HepG2 (cell line): ENCODE results near the gene PAK1. TPM values are rescaled to one million over a fixed set of nuclear protein-coding genes. Genes with fewer than 3 reads are reported as not detected.

Experiments
- GATA4 ChIP-seq: sonication (generic); IDR thresholded peaks from 2 replicates; pipeline ENCODE4 v1.6.1; 2016; ENCODE audit warnings: antibody characterized with exemption, low read depth, borderline replicate concordance
- GATAD2A ChIP-seq: IDR thresholded peaks from 2 replicates; pipeline ENCODE4 v1.6.1; 2016
- KDM6A ChIP-seq: IDR thresholded peaks from 2 replicates; pipeline ENCODE4 v1.6.1; 2016; ENCODE audit warnings: low read depth
- KLF13 ChIP-seq: sonication (generic); formaldehyde crosslinking; IDR thresholded peaks from 2 replicates; pipeline ENCODE4 v1.4.0; 2020; ENCODE audit warnings: mild to moderate bottlenecking, missing genetic modification reagents
- KLF6 ChIP-seq: IDR thresholded peaks from 2 replicates; pipeline ENCODE4 v1.8.0; 2016; ENCODE audit warnings: missing biosample characterization, missing genetic modification reagents
- PAX8 ChIP-seq: sonication (generic); formaldehyde crosslinking; IDR thresholded peaks from 2 replicates; pipeline ENCODE4 v1.8.0; 2022; ENCODE audit warnings: mild to moderate bottlenecking, missing genetic modification reagents, borderline replicate concordance
- RERE ChIP-seq: IDR thresholded peaks from 2 replicates; pipeline ENCODE4 v1.6.1; 2016; ENCODE audit warnings: low read depth, missing genetic modification reagents, missing compliant biosample characterization
- RXRB ChIP-seq: IDR thresholded peaks from 2 replicates; pipeline ENCODE4 v1.6.1; 2016; ENCODE audit warnings: borderline replicate concordance, missing genetic modification reagents, missing compliant biosample characterization
- SRSF4 ChIP-seq: fragments of 200-400 bp; formaldehyde crosslinking; IDR thresholded peaks from one replicate; pipeline ENCODE4 v1.6.1; 2018; ENCODE audit warnings: mild to moderate bottlenecking, low read depth, low read length, moderate library complexity; ENCODE audit not compliant: poor library complexity, severe bottlenecking
- TEAD3 ChIP-seq: optimal IDR thresholded peaks from 2 replicates; pipeline ENCODE3; 2016; ENCODE audit warnings: borderline replicate concordance
- ZFP82 ChIP-seq: sonication (generic); formaldehyde crosslinking; IDR thresholded peaks from 2 replicates; pipeline ENCODE4 v1.5.1; 2020; ENCODE audit warnings: mild to moderate bottlenecking, missing genetic modification reagents, borderline replicate concordance
- ZMAT3 ChIP-seq: sonication (generic); formaldehyde crosslinking; conservative IDR thresholded peaks from 2 replicates; pipeline ENCODE4 v1.7.0; 2021; ENCODE audit warnings: missing genetic modification reagents
- ZNF414 ChIP-seq: sonication (generic); formaldehyde crosslinking; IDR thresholded peaks from 2 replicates; pipeline ENCODE4 v1.5.0; 2020; ENCODE audit warnings: missing genetic modification reagents
- ZNF44 ChIP-seq: sonication (generic); formaldehyde crosslinking; IDR thresholded peaks from 2 replicates; pipeline ENCODE4 v1.5.1; 2020; ENCODE audit warnings: mild to moderate bottlenecking, missing genetic modification reagents
- ZNF460 ChIP-seq: sonication (generic); formaldehyde crosslinking; IDR thresholded peaks from 2 replicates; pipeline ENCODE4 v1.5.1; 2020; ENCODE audit warnings: missing genetic modification reagents, mild to moderate bottlenecking, borderline replicate concordance
- ZNF550 ChIP-seq: sonication (generic); formaldehyde crosslinking; IDR thresholded peaks from 2 replicates; pipeline ENCODE4 v1.4.0; 2020; ENCODE audit warnings: mild to moderate bottlenecking, missing genetic modification reagents, borderline replicate concordance
- ZNF562 ChIP-seq: sonication (generic); formaldehyde crosslinking; IDR thresholded peaks from 2 replicates; pipeline ENCODE4 v1.8.0; 2022; ENCODE audit warnings: missing genetic modification reagents, borderline replicate concordance
- ZNF839 ChIP-seq: sonication (generic); formaldehyde crosslinking; IDR thresholded peaks from 2 replicates; pipeline ENCODE4 v1.4.0; 2020; ENCODE audit warnings: missing genetic modification reagents, mild to moderate bottlenecking, borderline replicate concordance
- ZSCAN29 ChIP-seq: sonication (generic); formaldehyde crosslinking; conservative IDR thresholded peaks from 2 replicates; pipeline ENCODE4 v1.4.0; 2020; ENCODE audit warnings: mild to moderate bottlenecking, missing genetic modification reagents
- polyA plus RNA-seq, 8 experiments: library from polyadenylated mRNA; depleted of rRNA in 3 of 8; stranded (reverse) in 7 of 8; unstranded in 1 of 8; fragments of >200 nt; fragmentation: Illumina TruSeq in 4 of 8; extraction: Trizol in 4 of 8; gene quantifications; 2 replicates each; pipeline versions ENCODE4 v1.2.1 to v1.2.3, GENCODE V29; 2011 to 2016; ENCODE audit warnings: low read depth in 4 of 8, missing spikeins in 1 of 8, mixed read lengths in 1 of 8; ENCODE audit not compliant: insufficient read depth in 1 of 8
- total RNA-seq, 5 experiments: library from RNA; depleted of rRNA; stranded (reverse); fragments of >200 nt; fragmentation: Illumina TruSeq; extraction: Trizol; gene quantifications; 2 replicates each; pipeline ENCODE4 v1.2.3, GENCODE V29; 2016; ENCODE audit warnings: low read depth in 1 of 5
- TF ChIP-seq, protein P1 (sequence below): IDR thresholded peaks from 2 replicates; pipeline ENCODE4 v1.6.1; 2018; ENCODE audit warnings: missing genetic modification reagents, mild to moderate bottlenecking, missing compliant biosample characterization
- TF ChIP-seq, protein P2 (sequence below): conservative IDR thresholded peaks from 2 replicates; pipeline ENCODE4 v1.6.1; 2018; ENCODE audit warnings: missing genetic modification reagents

Gene PAK1
- total and polyA plus RNA-seq, 2 of the 13 experiments (the other 11 are each of a cell fraction or from before 2014, with no cell fraction given), result 1.5 to 4.3 TPM

GRCh38 chr11:77473801-77474683, at the start of gene PAK1 (continued):
- TF ChIP-seq ZNF460 (CRISPR knock-in tag) (no peak), RXRB (CRISPR knock-in tag) (no peak), KDM6A (CRISPR knock-in tag) (no peak), ZNF550 (CRISPR knock-in tag) (no peak), SRSF4 (no peak), ZNF414 (peak; percentile 36; the same call in 1 of the 2 replicates), ZMAT3 (CRISPR knock-in tag) (no peak), ZNF839 (CRISPR knock-in tag) (no peak), PAX8 (no peak), ZSCAN29 (CRISPR knock-in tag) (no peak), TEAD3 (CRISPR knock-in tag) (no peak), ZFP82 (CRISPR knock-in tag) (no peak), ZNF44 (no peak), RERE (no peak), ZNF562 (CRISPR knock-in tag) (no peak), GATA4 (no peak), KLF13 (no peak), GATAD2A (CRISPR knock-in tag) (no peak), KLF6 (no peak)
- TF ChIP-seq, protein P1, sequence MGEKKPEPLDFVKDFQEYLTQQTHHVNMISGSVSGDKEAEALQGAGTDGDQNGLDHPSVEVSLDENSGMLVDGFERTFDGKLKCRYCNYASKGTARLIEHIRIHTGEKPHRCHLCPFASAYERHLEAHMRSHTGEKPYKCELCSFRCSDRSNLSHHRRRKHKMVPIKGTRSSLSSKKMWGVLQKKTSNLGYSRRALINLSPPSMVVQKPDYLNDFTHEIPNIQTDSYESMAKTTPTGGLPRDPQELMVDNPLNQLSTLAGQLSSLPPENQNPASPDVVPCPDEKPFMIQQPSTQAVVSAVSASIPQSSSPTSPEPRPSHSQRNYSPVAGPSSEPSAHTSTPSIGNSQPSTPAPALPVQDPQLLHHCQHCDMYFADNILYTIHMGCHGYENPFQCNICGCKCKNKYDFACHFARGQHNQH, result no peak
- TF ChIP-seq, protein P2, sequence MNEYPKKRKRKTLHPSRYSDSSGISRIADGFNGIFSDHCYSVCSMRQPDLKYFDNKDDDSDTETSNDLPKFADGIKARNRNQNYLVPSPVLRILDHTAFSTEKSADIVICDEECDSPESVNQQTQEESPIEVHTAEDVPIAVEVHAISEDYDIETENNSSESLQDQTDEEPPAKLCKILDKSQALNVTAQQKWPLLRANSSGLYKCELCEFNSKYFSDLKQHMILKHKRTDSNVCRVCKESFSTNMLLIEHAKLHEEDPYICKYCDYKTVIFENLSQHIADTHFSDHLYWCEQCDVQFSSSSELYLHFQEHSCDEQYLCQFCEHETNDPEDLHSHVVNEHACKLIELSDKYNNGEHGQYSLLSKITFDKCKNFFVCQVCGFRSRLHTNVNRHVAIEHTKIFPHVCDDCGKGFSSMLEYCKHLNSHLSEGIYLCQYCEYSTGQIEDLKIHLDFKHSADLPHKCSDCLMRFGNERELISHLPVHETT (CRISPR knock-in tag), result no peak
